GM12878 (cell line): ENCODE measurements around the gene CCDC82. TPM values are rescaled to one million over a fixed set of nuclear protein-coding genes. Genes with fewer than 3 reads are reported as not detected.

Experiments
- ATAC-seq: fragments of 200-7000 bp; cut with Tn5 transposase; 3 replicates; pipeline ENCODE4 v1.9.1; 2020; ENCODE audit warnings: mild to moderate bottlenecking, moderate library complexity
- BruUV-seq: library from RNA; stranded (reverse); fragments of 400-500 nt; replicated peaks from 2 replicates; lab custom pipeline; 2021; lab: Mats Ljungman, UMichigan
- CTCF ChIA-PET: fragments of 300-600 bp; sonication (Branson Sonifier 250); formaldehyde crosslinking; extraction: SDS; loops from one replicate; lab custom pipeline; 2021; ENCODE audit warnings: inconsistent platforms; lab: Yijun Ruan, JAX
- POLR2A ChIA-PET: fragments of 350-600 bp; formaldehyde crosslinking; extraction: SDS; loops from one replicate; lab custom pipeline; 2021; ENCODE audit warnings: inconsistent platforms; lab: Charles Lee
- RAD21 ChIA-PET: fragments of 300-600 bp; sonication (Branson Sonifier 250); formaldehyde crosslinking; loops from one replicate; lab custom pipeline; 2023; ENCODE audit warnings: antibody characterized with exemption; ENCODE audit not compliant: unreplicated experiment; lab: Charles Lee
- SMC1A ChIA-PET: fragments of 300-600 bp; sonication (Branson Sonifier 250); formaldehyde crosslinking; loops from one replicate; lab custom pipeline; 2023; ENCODE audit not compliant: unreplicated experiment, uncharacterized antibody; lab: Charles Lee
- DNase-seq: peaks from one replicate; pipeline ENCODE4 v3.0.0-alpha.2; 2011; ENCODE audit warnings: low read depth, low spot score
- FAIRE-seq: peaks from 3 replicates; lab custom pipeline; 2011; peaks lifted over from hg19 to GRCh38; lab: Jason Lieb, UNC
- H2AFZ ChIP-seq: 2 replicates; pipeline ENCODE4 v1.6.0; 2011; ENCODE audit warnings: low read depth, low read length, control low read depth; ENCODE audit not compliant: control insufficient read depth
- H3K27ac ChIP-seq: 2 replicates; pipeline ENCODE4 v1.5.1; 2011; ENCODE audit warnings: control low read depth; ENCODE audit not compliant: control insufficient read depth, insufficient read depth
- H3K27me3 ChIP-seq, 2 experiments: replicated peaks in 1 of 2; 2 replicates each; pipeline versions ENCODE4 v1.6.0 to v1.6.1; 2011; ENCODE audit warnings: low read length in 1 of 2; ENCODE audit not compliant: control insufficient read depth in 2 of 2, insufficient read depth in 2 of 2
- H3K36me3 ChIP-seq, 2 experiments: 2 replicates each; pipeline ENCODE4 v1.5.1; 2011; ENCODE audit warnings: low read length in 1 of 2; ENCODE audit not compliant: control insufficient read depth in 2 of 2, insufficient read depth in 2 of 2
- H3K4me1 ChIP-seq: 2 replicates; pipeline ENCODE4 v1.6.1; 2011; ENCODE audit warnings: mild to moderate bottlenecking, low read length, moderate library complexity, mixed read lengths; ENCODE audit not compliant: control insufficient read depth, insufficient read depth
- H3K4me2 ChIP-seq: 2 replicates; pipeline ENCODE4 v1.6.0; 2011; ENCODE audit warnings: control low read depth; ENCODE audit not compliant: control insufficient read depth, insufficient read depth
- H3K4me3 ChIP-seq: fragments of 200-600 bp; sonication (generic); 2 replicates; pipeline ENCODE4 v1.5.1; 2016
- H3K79me2 ChIP-seq: 2 replicates; pipeline ENCODE4 v1.6.0; 2011; ENCODE audit warnings: low read length; ENCODE audit not compliant: control insufficient read depth, insufficient read depth
- H3K9ac ChIP-seq: 2 replicates; pipeline ENCODE4 v1.8.0; 2011; ENCODE audit warnings: low read length, control low read depth, mixed read lengths; ENCODE audit not compliant: control insufficient read depth, insufficient read depth
- H3K9me3 ChIP-seq: replicated peaks from 3 replicates; pipeline ENCODE4 v1.5.1; 2011; ENCODE audit warnings: mild to moderate bottlenecking, low read length; ENCODE audit not compliant: control insufficient read depth, insufficient read depth
- H4K20me1 ChIP-seq: 2 replicates; pipeline ENCODE4 v1.6.0; 2011; ENCODE audit not compliant: control insufficient read depth, insufficient read depth
- ASH2L ChIP-seq: fragments of 300-600, 200-600 bp; sonication (generic); IDR thresholded peaks from 2 replicates; pipeline ENCODE4 v1.6.1; 2017; ENCODE audit warnings: low read depth, mild to moderate bottlenecking, borderline replicate concordance
- ATF7 ChIP-seq: fragments of 450-650 bp; IDR thresholded peaks from 2 replicates; pipeline ENCODE4 v1.6.1; 2016; ENCODE audit warnings: low read depth, mild to moderate bottlenecking
- BACH1 ChIP-seq: fragments of 450-650 bp; IDR thresholded peaks from 2 replicates; pipeline ENCODE4 v1.6.1; 2017; ENCODE audit warnings: mild to moderate bottlenecking, borderline replicate concordance
- BHLHE40 ChIP-seq, 2 experiments: fragments of 450-650 bp in 1 of 2; IDR thresholded peaks; 2 replicates each; pipeline ENCODE4 v1.6.1; 2011 to 2017; ENCODE audit warnings: low read depth in 2 of 2, borderline replicate concordance in 1 of 2, improper control_type of control experiment in 1 of 2, low read length in 1 of 2, mild to moderate bottlenecking in 1 of 2
- CBFB ChIP-seq: IDR thresholded peaks from 2 replicates; pipeline ENCODE4 v1.6.1; 2016; ENCODE audit warnings: antibody characterized with exemption, low read depth
- CBX5 ChIP-seq: sonication (generic); IDR thresholded peaks from 2 replicates; pipeline ENCODE4 v1.6.1; 2016; ENCODE audit warnings: low read depth, moderate library complexity, mild to moderate bottlenecking, inconsistent platforms
- CREB1 ChIP-seq: IDR thresholded peaks from 2 replicates; pipeline ENCODE4 v1.6.1; 2012; ENCODE audit warnings: low read depth, mild to moderate bottlenecking, inconsistent platforms
- CREM ChIP-seq: IDR thresholded peaks from 2 replicates; pipeline ENCODE4 v1.6.1; 2014; ENCODE audit warnings: antibody characterized with exemption, low read depth
- EED ChIP-seq: sonication (generic); IDR thresholded peaks from 2 replicates; pipeline ENCODE4 v1.6.1; 2016; ENCODE audit warnings: antibody characterized with exemption, low read depth
- ESRRA ChIP-seq: IDR thresholded peaks from 2 replicates; pipeline ENCODE4 v1.6.1; 2012; ENCODE audit warnings: mild to moderate bottlenecking, low read length, improper control_type of control experiment
- FOS ChIP-seq: IDR thresholded peaks from 3 replicates; pipeline ENCODE4 v1.6.1; 2011; ENCODE audit warnings: borderline replicate concordance; ENCODE audit not compliant: insufficient read length; ENCODE audit errors: extremely low read depth
- FOXM1 ChIP-seq: IDR thresholded peaks from 2 replicates; pipeline ENCODE4 v1.6.1; 2012; ENCODE audit warnings: low read depth, mild to moderate bottlenecking, inconsistent platforms, low read length, moderate library complexity
- JUNB ChIP-seq: IDR thresholded peaks from 2 replicates; pipeline ENCODE4 v1.6.1; 2016; ENCODE audit warnings: antibody characterized with exemption, mild to moderate bottlenecking
- NFIC ChIP-seq: IDR thresholded peaks from 2 replicates; pipeline ENCODE4 v1.6.1; 2012; ENCODE audit warnings: low read depth, mild to moderate bottlenecking, inconsistent platforms, low read length, moderate library complexity
- NFXL1 ChIP-seq: fragments of 450-650 bp; IDR thresholded peaks from 2 replicates; pipeline ENCODE4 v1.6.1; 2017; ENCODE audit warnings: antibody characterized with exemption, mild to moderate bottlenecking, borderline replicate concordance
- NRF1 ChIP-seq: conservative IDR thresholded peaks from 2 replicates; pipeline ENCODE4 v1.6.1; 2011; ENCODE audit warnings: mild to moderate bottlenecking, low read depth, low read length, improper control_type of control experiment
- RUNX3 ChIP-seq: IDR thresholded peaks from 2 replicates; pipeline ENCODE4 v1.6.1; 2012; ENCODE audit warnings: low read length, inconsistent platforms
- SMARCA5 ChIP-seq: fragments of 450-650 bp; IDR thresholded peaks from 2 replicates; pipeline ENCODE4 v1.6.1; 2017; ENCODE audit warnings: mild to moderate bottlenecking
- SUPT20H ChIP-seq: IDR thresholded peaks from 2 replicates; pipeline ENCODE4 v1.6.1; 2011; ENCODE audit warnings: low read depth, mild to moderate bottlenecking, low read length, moderate library complexity, borderline replicate concordance; ENCODE audit not compliant: control insufficient read depth
- ZZZ3 ChIP-seq: IDR thresholded peaks from 2 replicates; pipeline ENCODE4 v1.6.1; 2011; ENCODE audit warnings: low read depth; ENCODE audit not compliant: control insufficient read depth, insufficient read length
- WGBS: methylation state at CpG from one replicate; pipeline ENCODE4 v1.1.6; 2016; ENCODE audit warnings: low lambda C conversion rate; ENCODE audit not compliant: insufficient replicate concordance, insufficient coverage; ENCODE audit errors: missing lambda C conversion rate; 5-methylcytosine and 5-hydroxymethylcytosine counted together
- in situ Hi-C: fragments of 300-500 bp; cut with MboI; formaldehyde crosslinking; loops from 9 replicates; pipeline ENCODE4 v1.14.3; 2018; ENCODE audit warnings: mixed read lengths
- intact Hi-C: fragments of 100-400 bp; cut with micrococcal nuclease; formaldehyde crosslinking; loops from one replicate; pipeline ENCODE4 v1.14.2; 2022; ENCODE audit not compliant: unreplicated experiment
- polyA plus RNA-seq, 11 experiments: library from polyadenylated mRNA; depleted of rRNA in 4 of 11; unstranded in 6 of 11; stranded (reverse) in 5 of 11; fragments of >200 nt; fragmentation: Nextera tagmentation in 4 of 11; fragmentation: Illumina TruSeq in 1 of 11; extraction: Ambion mirVana in 4 of 11; extraction: Trizol in 1 of 11; gene quantifications; 1 replicate in 1 of 11; 2 replicates in 10 of 11; pipeline versions ENCODE4 v1.2.1 to v1.2.3, GENCODE V29; 2011 to 2016; ENCODE audit warnings: inconsistent platforms in 2 of 11, missing spikeins in 2 of 11, low read depth in 1 of 11
- total RNA-seq, 4 experiments: library from RNA; depleted of rRNA in 3 of 4; stranded (reverse); fragments of >200 nt in 3 of 4; fragmentation: Illumina TruSeq in 1 of 4; extraction: Trizol in 1 of 4; gene quantifications; 2 replicates each; pipeline versions ENCODE4 v1.2.1 to v1.2.3, GENCODE V29; 2013 to 2021
- TF ChIP-seq, protein P1 (sequence below): fragments of 450-650 bp; conservative IDR thresholded peaks from 2 replicates; pipeline ENCODE4 v1.6.1; 2017; ENCODE audit warnings: mild to moderate bottlenecking, moderate library complexity
- TF ChIP-seq, protein P2 (sequence below): IDR thresholded peaks from 2 replicates; pipeline ENCODE4 v1.6.1; 2012; ENCODE audit warnings: low read length, inconsistent platforms

Gene CCDC82
- total and polyA plus RNA-seq, 10 of the 15 experiments (the other 5 are each of a cell fraction or from before 2014, with no cell fraction given): 15.2 to 62.4 (median 28.8) TPM

DNA sequence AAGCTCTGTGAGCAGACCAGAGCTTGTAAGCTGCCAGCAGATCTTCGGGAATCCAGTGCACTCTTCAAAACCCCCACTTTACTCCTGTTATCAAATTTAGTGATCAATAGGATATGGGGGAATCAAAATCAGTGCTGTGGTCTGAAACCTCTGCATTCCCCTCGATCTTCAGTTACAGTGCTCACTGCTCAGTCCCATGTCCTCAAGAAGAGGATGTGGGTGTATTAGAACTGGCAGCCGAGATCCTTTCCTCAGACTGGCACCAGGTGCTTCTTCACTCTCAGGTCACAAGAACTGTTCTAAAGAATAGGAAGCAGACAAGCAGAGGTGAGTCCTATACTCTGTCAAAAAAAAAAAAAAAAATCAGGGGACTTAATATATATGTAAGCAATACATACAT, 31.4 kb downstream of the CCDC82 start (continued):
- TF ChIP-seq, protein P1, sequence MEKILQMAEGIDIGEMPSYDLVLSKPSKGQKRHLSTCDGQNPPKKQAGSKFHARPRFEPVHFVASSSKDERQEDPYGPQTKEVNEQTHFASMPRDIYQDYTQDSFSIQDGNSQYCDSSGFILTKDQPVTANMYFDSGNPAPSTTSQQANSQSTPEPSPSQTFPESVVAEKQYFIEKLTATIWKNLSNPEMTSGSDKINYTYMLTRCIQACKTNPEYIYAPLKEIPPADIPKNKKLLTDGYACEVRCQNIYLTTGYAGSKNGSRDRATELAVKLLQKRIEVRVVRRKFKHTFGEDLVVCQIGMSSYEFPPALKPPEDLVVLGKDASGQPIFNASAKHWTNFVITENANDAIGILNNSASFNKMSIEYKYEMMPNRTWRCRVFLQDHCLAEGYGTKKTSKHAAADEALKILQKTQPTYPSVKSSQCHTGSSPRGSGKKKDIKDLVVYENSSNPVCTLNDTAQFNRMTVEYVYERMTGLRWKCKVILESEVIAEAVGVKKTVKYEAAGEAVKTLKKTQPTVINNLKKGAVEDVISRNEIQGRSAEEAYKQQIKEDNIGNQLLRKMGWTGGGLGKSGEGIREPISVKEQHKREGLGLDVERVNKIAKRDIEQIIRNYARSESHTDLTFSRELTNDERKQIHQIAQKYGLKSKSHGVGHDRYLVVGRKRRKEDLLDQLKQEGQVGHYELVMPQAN: no peak
- no peak for TF ChIP-seq NRF1

DNA sequence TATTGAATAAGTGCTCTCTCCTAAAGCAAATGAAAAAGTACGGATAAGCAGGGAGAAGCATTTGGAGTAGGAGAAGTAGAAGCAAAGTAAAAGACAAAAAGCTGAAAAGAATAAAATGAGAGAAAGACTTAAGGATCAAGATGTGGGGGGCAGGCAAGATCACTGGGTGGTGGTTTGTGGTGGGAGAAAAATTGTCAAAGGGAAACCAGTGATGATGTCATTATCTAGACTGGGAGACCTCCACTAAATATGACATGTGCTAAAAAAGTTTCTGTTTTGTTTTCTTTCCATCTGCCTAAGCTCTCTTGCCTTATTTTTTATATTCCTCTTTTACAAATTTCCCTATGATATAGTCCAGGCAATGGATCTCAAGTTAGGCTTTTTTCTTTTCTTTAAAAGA, 31.9 kb downstream of the CCDC82 start:
- in situ Hi-C loops: no loop called here
- 91% methylated on average over 1 of the region's 1 CpG for WGBS
- FAIRE-seq (peak; percentile 13), DNase-seq (no peak), ATAC-seq (peak; percentile 80)
- ChIA-PET CTCF (interaction anchor here (1.0 to 1.6 kb wide), 4 partner anchors 15 to 302 kb away, joined by 3 to 5 read pairs (median 3); partner anchors contain the start of gene MAML2), RAD21 (interaction anchor here (2.7 kb wide), 1 partner anchor 31 kb away, joined by 6 read pairs; the partner anchor contains the start of genes CCDC82 and JRKL), POLR2A (no interaction called here), SMC1A (interaction anchor here (1.6 kb wide), 1 partner anchor 14 kb away, joined by 5 read pairs; the partner anchor contains the start of gene MAML2)
- Histone ChIP-seq H2AFZ (no peak overlapping the region), H3K4me1 (no peaks in the 10 kb centered on the region), H3K4me2 (no peak overlapping the region), H3K27me3 (no peaks in the 10 kb centered on the region), H3K36me3 (peaks cover 2 to 12% of the 10 kb centered on the region in 2 experiments; a peak in 3 of 4 replicates), H4K20me1 (no peaks in the 10 kb centered on the region), H3K9me3 (no peaks in the 10 kb centered on the region), H3K27ac (no peak overlapping the region; the same call in 1 of the 2 replicates), H3K4me3 (no peak overlapping the region), H3K9ac (no peak overlapping the region), H3K79me2 (no peaks in the 10 kb centered on the region)
- intact Hi-C loops: no loop called here
- no TSS peak for BruUV-seq
- TF ChIP-seq, protein P2, sequence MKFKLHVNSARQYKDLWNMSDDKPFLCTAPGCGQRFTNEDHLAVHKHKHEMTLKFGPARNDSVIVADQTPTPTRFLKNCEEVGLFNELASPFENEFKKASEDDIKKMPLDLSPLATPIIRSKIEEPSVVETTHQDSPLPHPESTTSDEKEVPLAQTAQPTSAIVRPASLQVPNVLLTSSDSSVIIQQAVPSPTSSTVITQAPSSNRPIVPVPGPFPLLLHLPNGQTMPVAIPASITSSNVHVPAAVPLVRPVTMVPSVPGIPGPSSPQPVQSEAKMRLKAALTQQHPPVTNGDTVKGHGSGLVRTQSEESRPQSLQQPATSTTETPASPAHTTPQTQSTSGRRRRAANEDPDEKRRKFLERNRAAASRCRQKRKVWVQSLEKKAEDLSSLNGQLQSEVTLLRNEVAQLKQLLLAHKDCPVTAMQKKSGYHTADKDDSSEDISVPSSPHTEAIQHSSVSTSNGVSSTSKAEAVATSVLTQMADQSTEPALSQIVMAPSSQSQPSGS: peak; percentile 83
- TF ChIP-seq JUNB (peak; percentile 82), CREB1 (peak; percentile 63; the same call in 1 of the 2 replicates), BHLHE40 (IDR thresholded peaks at IDR 0.05; ENCODE audit: borderline replicate concordance in 1 of 2, low read depth in 2 of 2, low read length in 1 of 2) (no peak), RUNX3 (peak; percentile 93), ESRRA (no peak), SUPT20H (no peak), NFXL1 (no peak), FOXM1 (peak; percentile 39; the same call in 1 of the 2 replicates), CREM (peak; percentile 51), NFIC (0 out of 2 replicates have a peak, but pooled peaks have one; percentile 40), EED (0 out of 2 replicates have a peak, but pooled peaks have one; percentile 35), FOS (no peak), CBX5 (0 out of 2 replicates have a peak, but pooled peaks have one; percentile 22), ATF7 (peak; percentile 94), SMARCA5 (no peak), BACH1 (no peak), ZZZ3 (no peak), ASH2L (no peak), CBFB (peak; percentile 59; the same call in 1 of the 2 replicates)
